Panc1 (cell line): ENCODE measurements around the gene FILIP1. TPM values are rescaled to one million over a fixed set of nuclear protein-coding genes. Genes with fewer than 3 reads are reported as not detected.

ENCODE experiments used
- ATAC-seq: fragments of 200-7000 bp; cut with Tn5 transposase; 2 replicates; pipeline ENCODE4 v1.9.1; 2020; ENCODE audit warnings: mild to moderate bottlenecking, moderate library complexity
- BruUV-seq: library from RNA; stranded (reverse); fragments of 400-500 nt; replicated peaks from 2 replicates; lab custom pipeline; 2021; lab: Mats Ljungman, UMichigan
- CTCF ChIA-PET: fragments of 300-600 bp; sonication (Branson Sonifier 250); formaldehyde crosslinking; loops from one replicate; lab custom pipeline; 2022; ENCODE audit warnings: antibody characterized with exemption; lab: Charles Lee
- POLR2A ChIA-PET: fragments of 300-600 bp; sonication (Branson Sonifier 250); formaldehyde crosslinking; loops from one replicate; lab custom pipeline; 2022; ENCODE audit warnings: antibody characterized with exemption; lab: Charles Lee
- DNase-seq: peaks from one replicate; pipeline ENCODE4 v3.0.0-alpha.2; 2010; ENCODE audit warnings: low read depth, low spot score
- H3K27ac ChIP-seq: 2 replicates; pipeline ENCODE4 v1.5.1; 2011; ENCODE audit warnings: mild to moderate bottlenecking, low read length, inconsistent platforms
- H3K27me3 ChIP-seq: fragments of 200-500 bp; sonication (Bioruptor generic); 2 replicates; pipeline ENCODE4 v1.6.0; 2014; ENCODE audit warnings: low read length, inconsistent platforms; ENCODE audit not compliant: control insufficient read depth, insufficient read depth
- H3K36me3 ChIP-seq: fragments of 200-500 bp; sonication (Bioruptor generic); 2 replicates; pipeline ENCODE4 v1.5.1; 2014; ENCODE audit warnings: inconsistent platforms, mild to moderate bottlenecking, low read length, moderate library complexity; ENCODE audit not compliant: control insufficient read depth, insufficient read depth
- H3K4me1 ChIP-seq: 2 replicates; pipeline ENCODE4 v1.5.1; 2011; ENCODE audit warnings: inconsistent platforms, mild to moderate bottlenecking, low read length, moderate library complexity; ENCODE audit not compliant: control insufficient read depth, insufficient read depth
- H3K4me3 ChIP-seq, 2 experiments: 2 replicates each; pipeline ENCODE4 v1.5.1; 2011 to 2012; ENCODE audit warnings: low read depth in 2 of 2, low read length in 2 of 2, mild to moderate bottlenecking in 2 of 2, inconsistent platforms in 1 of 2, moderate library complexity in 1 of 2
- H3K9me3 ChIP-seq: fragments of 200-500 bp; sonication (Bioruptor generic); 2 replicates; pipeline ENCODE4 v1.5.1; 2014; ENCODE audit warnings: low read depth, mild to moderate bottlenecking, inconsistent platforms, low read length, moderate library complexity; ENCODE audit not compliant: control insufficient read depth, insufficient read depth
- POLR2AphosphoS5 ChIP-seq: IDR thresholded peaks from 2 replicates; pipeline ENCODE4 v1.6.1; 2012; ENCODE audit warnings: mild to moderate bottlenecking, low read depth, low read length, moderate library complexity
- SIN3A ChIP-seq: IDR thresholded peaks from 2 replicates; pipeline ENCODE4 v1.6.1; 2012; ENCODE audit warnings: low read depth, mild to moderate bottlenecking, low read length, moderate library complexity, borderline replicate concordance; ENCODE audit not compliant: insufficient read depth
- TCF7L2 ChIP-seq: IDR thresholded peaks from 2 replicates; pipeline ENCODE4 v1.6.1; 2011; ENCODE audit warnings: mild to moderate bottlenecking, low read depth, low read length, inconsistent platforms
- in situ Hi-C: cut with HindIII; loops from 2 replicates; pipeline ENCODE4 v1.10.0; 2016; ENCODE audit warnings: low sequenced_read_pairs, low pct_unique_long_range_greater_than_20kb
- intact Hi-C: fragments of 100-400 bp; cut with micrococcal nuclease; formaldehyde crosslinking; loops from one replicate; pipeline ENCODE4 v1.10.0; 2022; ENCODE audit not compliant: unreplicated experiment
- total RNA-seq: library from RNA; stranded (reverse); gene quantifications from one replicate; pipeline ENCODE4 v1.2.1, GENCODE V29; 2021; ENCODE audit not compliant: unreplicated experiment
- TF ChIP-seq, protein P1 (sequence below): fragments of 450-650 bp; IDR thresholded peaks from 2 replicates; pipeline ENCODE4 v1.5.1; 2017; ENCODE audit warnings: mild to moderate bottlenecking
- TF ChIP-seq, protein P2 (sequence below), 2 experiments: IDR thresholded peaks; 2 replicates each; pipeline ENCODE4 v1.6.1; 2011 to 2012; ENCODE audit warnings: low read depth in 2 of 2, control low read depth in 1 of 2, low read length in 1 of 2, mild to moderate bottlenecking in 1 of 2, moderate library complexity in 1 of 2; ENCODE audit not compliant: insufficient read depth in 1 of 2

FILIP1 gene
- total RNA-seq, 1 experiment from 2014 or later = 0.26 TPM

DNA sequence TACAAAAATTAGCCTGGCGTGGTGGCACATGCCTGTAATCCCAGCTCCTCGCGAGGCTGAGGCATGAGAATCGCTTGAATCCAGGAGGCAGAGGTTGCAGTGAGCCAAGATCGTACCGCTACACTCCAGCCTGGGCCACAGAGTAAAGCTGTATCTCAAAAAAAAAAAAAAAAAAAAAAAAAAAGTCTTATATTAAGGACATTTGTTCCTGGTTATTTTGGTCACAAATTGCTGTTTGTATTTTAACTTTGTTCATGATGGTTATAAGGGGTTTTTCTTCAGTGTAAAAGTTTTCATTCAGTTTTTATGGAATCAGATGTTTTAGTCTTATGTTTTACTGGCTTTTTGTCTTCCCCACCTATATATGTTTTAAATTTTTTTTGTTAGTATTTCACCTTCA is 13.9 kb downstream of the FILIP1 start:
- peaks cover 3% of the 10 kb centered on the region for H3K27me3 ChIP-seq
- H3K27ac ChIP-seq = no peak overlapping the region
- in situ Hi-C loops = no loop called here
- no peaks in the 10 kb centered on the region for H3K4me1 ChIP-seq
- no peak for TF ChIP-seq SIN3A
- TF ChIP-seq, protein P1, sequence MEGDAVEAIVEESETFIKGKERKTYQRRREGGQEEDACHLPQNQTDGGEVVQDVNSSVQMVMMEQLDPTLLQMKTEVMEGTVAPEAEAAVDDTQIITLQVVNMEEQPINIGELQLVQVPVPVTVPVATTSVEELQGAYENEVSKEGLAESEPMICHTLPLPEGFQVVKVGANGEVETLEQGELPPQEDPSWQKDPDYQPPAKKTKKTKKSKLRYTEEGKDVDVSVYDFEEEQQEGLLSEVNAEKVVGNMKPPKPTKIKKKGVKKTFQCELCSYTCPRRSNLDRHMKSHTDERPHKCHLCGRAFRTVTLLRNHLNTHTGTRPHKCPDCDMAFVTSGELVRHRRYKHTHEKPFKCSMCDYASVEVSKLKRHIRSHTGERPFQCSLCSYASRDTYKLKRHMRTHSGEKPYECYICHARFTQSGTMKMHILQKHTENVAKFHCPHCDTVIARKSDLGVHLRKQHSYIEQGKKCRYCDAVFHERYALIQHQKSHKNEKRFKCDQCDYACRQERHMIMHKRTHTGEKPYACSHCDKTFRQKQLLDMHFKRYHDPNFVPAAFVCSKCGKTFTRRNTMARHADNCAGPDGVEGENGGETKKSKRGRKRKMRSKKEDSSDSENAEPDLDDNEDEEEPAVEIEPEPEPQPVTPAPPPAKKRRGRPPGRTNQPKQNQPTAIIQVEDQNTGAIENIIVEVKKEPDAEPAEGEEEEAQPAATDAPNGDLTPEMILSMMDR = no peak
- TF ChIP-seq, protein P2, sequence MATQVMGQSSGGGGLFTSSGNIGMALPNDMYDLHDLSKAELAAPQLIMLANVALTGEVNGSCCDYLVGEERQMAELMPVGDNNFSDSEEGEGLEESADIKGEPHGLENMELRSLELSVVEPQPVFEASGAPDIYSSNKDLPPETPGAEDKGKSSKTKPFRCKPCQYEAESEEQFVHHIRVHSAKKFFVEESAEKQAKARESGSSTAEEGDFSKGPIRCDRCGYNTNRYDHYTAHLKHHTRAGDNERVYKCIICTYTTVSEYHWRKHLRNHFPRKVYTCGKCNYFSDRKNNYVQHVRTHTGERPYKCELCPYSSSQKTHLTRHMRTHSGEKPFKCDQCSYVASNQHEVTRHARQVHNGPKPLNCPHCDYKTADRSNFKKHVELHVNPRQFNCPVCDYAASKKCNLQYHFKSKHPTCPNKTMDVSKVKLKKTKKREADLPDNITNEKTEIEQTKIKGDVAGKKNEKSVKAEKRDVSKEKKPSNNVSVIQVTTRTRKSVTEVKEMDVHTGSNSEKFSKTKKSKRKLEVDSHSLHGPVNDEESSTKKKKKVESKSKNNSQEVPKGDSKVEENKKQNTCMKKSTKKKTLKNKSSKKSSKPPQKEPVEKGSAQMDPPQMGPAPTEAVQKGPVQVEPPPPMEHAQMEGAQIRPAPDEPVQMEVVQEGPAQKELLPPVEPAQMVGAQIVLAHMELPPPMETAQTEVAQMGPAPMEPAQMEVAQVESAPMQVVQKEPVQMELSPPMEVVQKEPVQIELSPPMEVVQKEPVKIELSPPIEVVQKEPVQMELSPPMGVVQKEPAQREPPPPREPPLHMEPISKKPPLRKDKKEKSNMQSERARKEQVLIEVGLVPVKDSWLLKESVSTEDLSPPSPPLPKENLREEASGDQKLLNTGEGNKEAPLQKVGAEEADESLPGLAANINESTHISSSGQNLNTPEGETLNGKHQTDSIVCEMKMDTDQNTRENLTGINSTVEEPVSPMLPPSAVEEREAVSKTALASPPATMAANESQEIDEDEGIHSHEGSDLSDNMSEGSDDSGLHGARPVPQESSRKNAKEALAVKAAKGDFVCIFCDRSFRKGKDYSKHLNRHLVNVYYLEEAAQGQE (IDR thresholded peaks at IDR 0.05; ENCODE audit: insufficient read depth in 1 of 2, low read depth in 2 of 2, low read length in 1 of 2) = no peak
- no peak for ATAC-seq
- DNase-seq = no peak
- H3K36me3 ChIP-seq = no peaks in the 10 kb centered on the region
- CTCF ChIA-PET = no interaction called here
- no peaks in the 10 kb centered on the region for H3K9me3 ChIP-seq
- BruUV-seq = no TSS peak
- intact Hi-C loops = no loop called here
- no peak overlapping the region for H3K4me3 ChIP-seq
- POLR2A ChIA-PET = no interaction called here

DNA sequence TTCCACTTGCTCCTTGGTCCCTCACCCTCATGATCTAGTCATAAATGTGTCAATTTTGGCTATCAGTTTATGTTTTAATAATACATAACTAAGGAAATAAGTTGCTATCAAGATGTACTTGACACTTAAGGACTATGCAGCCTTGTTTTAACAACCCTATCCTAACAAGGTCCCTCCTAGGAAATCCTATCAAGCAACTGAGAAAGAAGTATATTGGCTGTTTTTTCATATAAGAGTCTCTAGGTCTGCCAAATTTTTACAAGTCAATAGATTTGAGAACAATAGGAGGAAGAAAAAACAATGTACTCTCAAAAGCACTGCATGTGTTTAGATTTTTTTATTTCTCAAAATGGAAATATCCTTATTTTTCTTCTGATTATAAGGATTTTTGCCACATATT is 14.7 kb downstream of the FILIP1 start:
- no peak for TF ChIP-seq SIN3A
- in situ Hi-C loops (no loop called here), intact Hi-C loops (no loop called here)
- Histone ChIP-seq H3K4me1 (no peaks in the 10 kb centered on the region), H3K4me3 (no peak overlapping the region), H3K9me3 (no peaks in the 10 kb centered on the region), H3K36me3 (no peaks in the 10 kb centered on the region), H3K27ac (no peak overlapping the region), H3K27me3 (peaks cover 3% of the 10 kb centered on the region)
- ATAC-seq (no peak), DNase-seq (no peak)
- no TSS peak for BruUV-seq
- ChIA-PET CTCF (no interaction called here), POLR2A (no interaction called here)

DNA sequence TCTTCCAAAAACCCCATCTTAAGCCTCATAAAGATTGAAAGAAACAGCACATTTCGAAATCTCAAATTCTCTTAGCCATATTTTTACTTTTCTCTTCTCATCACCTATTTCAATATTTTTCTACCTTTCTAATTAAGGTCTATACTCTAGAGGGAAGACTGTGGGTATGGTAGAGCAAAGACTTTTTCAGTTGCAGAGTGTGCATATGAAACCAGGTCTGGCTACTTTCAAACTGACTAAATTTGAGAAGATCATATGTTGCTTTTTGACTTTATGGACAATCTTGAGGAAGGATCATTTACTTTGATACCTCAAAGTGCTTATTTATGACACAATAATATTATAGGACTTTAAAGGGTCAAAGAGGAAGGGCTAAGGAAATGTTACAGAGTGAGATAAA is 20.7 kb downstream of the FILIP1 start:
- ChIA-PET POLR2A (no interaction called here), CTCF (no interaction called here)
- TF ChIP-seq, protein P2 (IDR thresholded peaks at IDR 0.05; ENCODE audit: insufficient read depth in 1 of 2, low read depth in 2 of 2, low read length in 1 of 2) = no peak
- no peak for TF ChIP-seq POLR2AphosphoS5
- TF ChIP-seq, protein P1 = no peak
- no peak for TF ChIP-seq TCF7L2
- TF ChIP-seq SIN3A = no peak
- in situ Hi-C loops (no loop called here), intact Hi-C loops (no loop called here)
- DNase-seq (no peak), ATAC-seq (no peak)
- Histone ChIP-seq H3K4me3 (no peak overlapping the region), H3K4me1 (no peaks in the 10 kb centered on the region), H3K27me3 (no peaks in the 10 kb centered on the region; the same call in 1 of the 2 replicates), H3K36me3 (no peaks in the 10 kb centered on the region; the same call in 1 of the 2 replicates), H3K27ac (no peak overlapping the region), H3K9me3 (no peaks in the 10 kb centered on the region)
- BruUV-seq = no TSS peak
